Measurements from ENCODE around the gene MRPL47. TPM values are rescaled to one million over a fixed set of nuclear protein-coding genes. Genes with fewer than 3 reads are reported as not detected.

The MRPL47 gene
- total RNA-seq, 4 donors from 2014 or later, result 21.5 to 32.9 (median 28.7) TPM

DNA sequence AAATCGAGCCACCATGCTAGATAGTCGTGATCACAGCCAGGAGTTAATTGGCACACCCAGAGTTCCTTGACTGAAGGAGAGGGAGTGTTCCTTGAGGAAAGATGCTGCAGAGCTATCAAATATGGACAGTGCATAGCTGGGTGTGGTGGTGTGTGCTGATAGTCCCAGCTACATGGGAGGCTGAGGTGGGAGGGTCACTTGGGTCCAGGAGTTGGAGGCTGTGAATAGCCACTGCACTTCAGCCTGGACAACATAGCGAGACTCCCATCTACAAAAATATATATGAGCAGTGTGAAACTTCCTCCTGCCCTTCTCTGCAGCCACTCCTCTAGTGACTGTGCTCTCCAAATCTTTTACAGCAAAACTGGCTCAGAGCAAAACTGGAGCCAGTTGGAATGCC, 38.4 kb upstream of the MRPL47 start:
- TF ChIP-seq CTCF (IDR thresholded peaks at IDR 0.05), result no peak
- no peak for ATAC-seq (ENCODE audit: low FRiP score)
- DNase-seq (ENCODE audit: low spot score), result no peak

- DNase-seq (ENCODE audit: low spot score) (no peak), ATAC-seq (ENCODE audit: low FRiP score) (no peak)
- TF ChIP-seq CTCF (IDR thresholded peaks at IDR 0.05), result no peak
These were observed 36.0 kb upstream of the MRPL47 start for GRCh38 chr3:179640469-179640868.

DNA sequence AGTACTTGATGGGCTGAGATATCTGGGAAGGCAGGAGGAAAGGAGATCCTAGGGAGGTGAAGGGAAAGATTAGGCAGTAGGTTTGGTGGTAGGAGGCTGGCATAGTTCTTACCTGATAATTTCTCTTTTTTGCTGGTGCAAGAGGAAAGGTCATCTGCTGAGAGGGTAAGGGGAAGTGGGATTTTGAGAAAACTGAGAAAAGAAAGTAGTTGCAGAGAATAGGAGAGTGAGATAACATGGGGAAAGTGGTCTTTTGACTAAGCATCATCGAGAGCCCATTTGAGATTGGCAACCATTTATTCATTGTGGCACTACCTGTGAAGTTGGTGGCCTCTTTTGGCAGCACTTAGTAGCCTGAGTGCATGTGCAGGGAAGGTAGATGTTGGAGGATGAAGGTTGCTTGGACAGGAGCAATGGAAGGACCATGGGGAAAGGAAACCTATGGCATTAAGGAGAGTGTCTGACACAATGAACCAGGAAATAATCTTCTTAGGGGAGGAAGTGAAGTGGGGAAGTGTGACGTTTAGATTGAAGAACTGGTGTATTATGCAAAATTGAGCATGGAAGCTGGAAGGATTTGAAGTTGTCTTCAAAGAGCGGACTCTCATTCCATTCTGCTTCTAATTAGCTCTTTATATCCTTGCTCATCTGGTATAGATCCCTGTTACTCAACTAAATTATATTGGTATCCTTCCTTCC, 26.5 kb upstream of the MRPL47 start:
- DNase-seq (ENCODE audit: low spot score), result no peak
- ATAC-seq (ENCODE audit: low FRiP score), result no peak
- TF ChIP-seq CTCF (IDR thresholded peaks at IDR 0.05), result no peak

GRCh38 chr3:179624451-179624850, 20.0 kb upstream of the MRPL47 start:
- DNase-seq (ENCODE audit: low spot score), result no peak
- no peak for TF ChIP-seq CTCF (IDR thresholded peaks at IDR 0.05)
- no peak for ATAC-seq (ENCODE audit: low FRiP score)

GRCh38 chr3:179622023-179622422, 17.6 kb upstream of the MRPL47 start:
- no peak for DNase-seq (ENCODE audit: low spot score)
- ATAC-seq (ENCODE audit: low FRiP score), result no peak
- no peak for TF ChIP-seq CTCF (IDR thresholded peaks at IDR 0.05)

GRCh38 chr3:179615458-179616173, 11.2 kb upstream of the MRPL47 start:
- ATAC-seq (ENCODE audit: low FRiP score), result no peak
- no peak for DNase-seq (ENCODE audit: low spot score)
- TF ChIP-seq CTCF (IDR thresholded peaks at IDR 0.05), result no peak

- ATAC-seq (ENCODE audit: low FRiP score), result no peak
- TF ChIP-seq CTCF (IDR thresholded peaks at IDR 0.05), result no peak
- no peak for DNase-seq (ENCODE audit: low spot score)
These were observed 9.4 kb upstream of the MRPL47 start for GRCh38 chr3:179613807-179614206.

All from omental fat pad (tissue), 4 donors.